Activated CD8-positive, alpha-beta memory T cell treated with anti-CD3 and anti-CD28 coated beads, Interleukin-2, amount 50 U/mL, for 1 hour (primary cell): ENCODE data around the gene TMC1.
A peak's percentile ranks its signal among the peaks of the same experiment; 100 is the strongest.
"Not testable (repeated sequence)": the region's sequence is repeated elsewhere in the genome, so short reads cannot be mapped to it uniquely, and the experiment has no call there.

Experiments used
- DNase-seq: peaks from one replicate; pipeline ENCODE4 v3.0.0-alpha.2; 2020; ENCODE audit errors: extremely low read depth

TMC1 gene

GRCh38 chr9:72526901-72527800 is 5.7 kb downstream of the TMC1 start:
- peak; percentile 65 for DNase-seq

- DNase-seq: no peak
Observed at GRCh38 chr9:72527801-72528195, 6.4 kb downstream of the TMC1 start.

- DNase-seq: no peak
Observed at GRCh38 chr9:72529531-72529930, 8.1 kb downstream of the TMC1 start.

- no peak for DNase-seq
Observed at GRCh38 chr9:72533322-72533721, 11.9 kb downstream of the TMC1 start.

GRCh38 chr9:72534931-72535330 is 13.5 kb downstream of the TMC1 start:
- no peak for DNase-seq

GRCh38 chr9:72537011-72537545 is 15.7 kb downstream of the TMC1 start:
- DNase-seq: no peak

GRCh38 chr9:72537671-72538070 is 16.3 kb downstream of the TMC1 start:
- no peak for DNase-seq

- DNase-seq: no peak
Observed at GRCh38 chr9:72538921-72539702, 17.7 kb downstream of the TMC1 start.

- DNase-seq: no peak
Observed at GRCh38 chr9:72539824-72540347, 18.5 kb downstream of the TMC1 start.

- DNase-seq: no peak
Observed at GRCh38 chr9:72540348-72540873, 19.0 kb downstream of the TMC1 start.

- DNase-seq: not testable (repeated sequence)
Observed at GRCh38 chr9:72542537-72542833, 21.1 kb downstream of the TMC1 start.

- DNase-seq: no peak
Observed at GRCh38 chr9:72542917-72543316, 21.5 kb downstream of the TMC1 start.

GRCh38 chr9:72551306-72551705 is 29.9 kb downstream of the TMC1 start:
- DNase-seq: no peak

GRCh38 chr9:72552356-72552755 is 30.9 kb downstream of the TMC1 start:
- no peak for DNase-seq

- DNase-seq: no peak
Observed at GRCh38 chr9:72554221-72554641, 32.8 kb downstream of the TMC1 start.

- no peak for DNase-seq
Observed at GRCh38 chr9:72557549-72557948, 36.1 kb downstream of the TMC1 start.

GRCh38 chr9:72560086-72560485 is 38.7 kb downstream of the TMC1 start:
- DNase-seq: no peak

- DNase-seq: no peak
Observed at GRCh38 chr9:72563806-72564205, 42.4 kb downstream of the TMC1 start.

- DNase-seq: no peak
Observed at GRCh38 chr9:72564479-72565281, 43.3 kb downstream of the TMC1 start.

- no peak for DNase-seq
Observed at GRCh38 chr9:72565535-72565934, 44.1 kb downstream of the TMC1 start.

- no peak for DNase-seq
Observed at GRCh38 chr9:72574156-72574810, 52.9 kb downstream of the TMC1 start.
